Gastrocnemius medialis (tissue), 4 donors: ENCODE data around the gene LCN6. TPM values are rescaled to one million over a fixed set of nuclear protein-coding genes. Genes with fewer than 3 reads are reported as not detected.

ENCODE experiments used
- ATAC-seq, 2 donors: fragments of 150-250 bp; one replicate each; pipeline ENCODE4 v1.9.1; 2016
- DNase-seq, 2 donors: peaks; one replicate each; pipeline ENCODE4 v3.0.0-alpha.2; 2019
- H3K27ac ChIP-seq, 4 donors: fragments of 200-600 bp; sonication (generic); 1 replicate in 1 of 4; 2 replicates in 3 of 4; pipeline ENCODE4 v1.5.1; 2016 to 2018; ENCODE audit warnings: mild to moderate bottlenecking in 2 of 4, moderate library complexity in 1 of 4
- H3K27me3 ChIP-seq, 3 donors: fragments of 200-600 bp; sonication (generic) in 2 of 3; 1 replicate in 1 of 3; 2 replicates in 2 of 3; pipeline versions ENCODE4 v1.5.1 to v1.6.0; 2016 to 2019; ENCODE audit warnings: mild to moderate bottlenecking in 1 of 3, moderate library complexity in 1 of 3
- H3K36me3 ChIP-seq, 2 donors: fragments of 200-600 bp; sonication (generic) in 1 of 2; one replicate each; pipeline ENCODE4 v1.5.1; 2017 to 2018
- H3K4me1 ChIP-seq, 2 donors: fragments of 200-600 bp; sonication (generic) in 1 of 2; one replicate each; pipeline ENCODE4 v1.5.1; 2016 to 2017; ENCODE audit warnings: mild to moderate bottlenecking in 2 of 2
- H3K4me3 ChIP-seq, 4 donors: fragments of 200-600 bp; sonication (generic) in 3 of 4; 1 replicate in 1 of 4; 2 replicates in 3 of 4; pipeline ENCODE4 v1.5.1; 2016 to 2019; ENCODE audit warnings: mild to moderate bottlenecking in 2 of 4
- H3K9me3 ChIP-seq, 3 donors: fragments of 200-600 bp; sonication (generic) in 2 of 3; 1 replicate in 1 of 3; 2 replicates in 2 of 3; pipeline ENCODE4 v1.5.1; 2016 to 2019
- POLR2A ChIP-seq, 2 donors: fragments of 450-650 bp; IDR thresholded peaks; one replicate each; pipeline ENCODE4 v1.6.1; 2017; ENCODE audit warnings: antibody characterized with exemption in 2 of 2, mild to moderate bottlenecking in 2 of 2, moderate library complexity in 2 of 2
- in situ Hi-C, 4 donors: fragments of 200-750 bp; cut with MboI; loops; one replicate each; pipeline versions ENCODE4 v1.15.0 to v1.8.0; 2017; ENCODE audit warnings: low sequenced_read_pairs in 4 of 4
- intact Hi-C: fragments of 100-400 bp; cut with DNase I; formaldehyde crosslinking; loops from one replicate; pipeline ENCODE4 v1.15.1; 2023; ENCODE audit warnings: low total_unique reads
- total RNA-seq, 4 donors: library from RNA; depleted of rRNA; stranded (reverse); fragments of >200 nt; gene quantifications; one replicate each; pipeline versions ENCODE4 v1.1.0 to v1.2.3, GENCODE V29; 2016
- TF ChIP-seq, protein P1 (sequence below), 5 experiments: fragments of 450-650 bp in 3 of 5; fragments of 200-600 bp in 2 of 5; sonication (generic) in 2 of 5; IDR thresholded peaks in 4 of 5; conservative IDR thresholded peaks in 1 of 5; 1 replicate in 4 of 5; 2 replicates in 1 of 5; pipeline ENCODE4 v1.5.1; 2016 to 2019; ENCODE audit warnings: antibody characterized with exemption in 5 of 5, mild to moderate bottlenecking in 3 of 5, moderate library complexity in 3 of 5

The LCN6 gene
- total RNA-seq, 4 donors from 2014 or later, result 2.1 to 11.7 (median 3.7) TPM

GRCh38 chr9:136754626-136755301 lies 6.4 kb upstream of the LCN6 start:
- H3K27ac ChIP-seq, result no peak overlapping the region
- H3K36me3 ChIP-seq, result no peaks in the 10 kb centered on the region
- no peaks in the 10 kb centered on the region for H3K9me3 ChIP-seq
- TF ChIP-seq, protein P1, sequence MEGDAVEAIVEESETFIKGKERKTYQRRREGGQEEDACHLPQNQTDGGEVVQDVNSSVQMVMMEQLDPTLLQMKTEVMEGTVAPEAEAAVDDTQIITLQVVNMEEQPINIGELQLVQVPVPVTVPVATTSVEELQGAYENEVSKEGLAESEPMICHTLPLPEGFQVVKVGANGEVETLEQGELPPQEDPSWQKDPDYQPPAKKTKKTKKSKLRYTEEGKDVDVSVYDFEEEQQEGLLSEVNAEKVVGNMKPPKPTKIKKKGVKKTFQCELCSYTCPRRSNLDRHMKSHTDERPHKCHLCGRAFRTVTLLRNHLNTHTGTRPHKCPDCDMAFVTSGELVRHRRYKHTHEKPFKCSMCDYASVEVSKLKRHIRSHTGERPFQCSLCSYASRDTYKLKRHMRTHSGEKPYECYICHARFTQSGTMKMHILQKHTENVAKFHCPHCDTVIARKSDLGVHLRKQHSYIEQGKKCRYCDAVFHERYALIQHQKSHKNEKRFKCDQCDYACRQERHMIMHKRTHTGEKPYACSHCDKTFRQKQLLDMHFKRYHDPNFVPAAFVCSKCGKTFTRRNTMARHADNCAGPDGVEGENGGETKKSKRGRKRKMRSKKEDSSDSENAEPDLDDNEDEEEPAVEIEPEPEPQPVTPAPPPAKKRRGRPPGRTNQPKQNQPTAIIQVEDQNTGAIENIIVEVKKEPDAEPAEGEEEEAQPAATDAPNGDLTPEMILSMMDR (IDR thresholded peaks at IDR 0.05 in 4 of 5, conservative IDR thresholded peaks at IDR 0.05 in 1 of 5), result no peak
- no peak for TF ChIP-seq POLR2A (IDR thresholded peaks at IDR 0.05)
- H3K4me3 ChIP-seq, result no peak overlapping the region
- intact Hi-C loops (no loop called here), in situ Hi-C loops (no loop called here)
- DNase-seq, result no peak
- H3K4me1 ChIP-seq, result peaks cover 13 to 14% of the 10 kb centered on the region in 2 donors
- no peaks in the 10 kb centered on the region for H3K27me3 ChIP-seq
- no peak for ATAC-seq

DNA sequence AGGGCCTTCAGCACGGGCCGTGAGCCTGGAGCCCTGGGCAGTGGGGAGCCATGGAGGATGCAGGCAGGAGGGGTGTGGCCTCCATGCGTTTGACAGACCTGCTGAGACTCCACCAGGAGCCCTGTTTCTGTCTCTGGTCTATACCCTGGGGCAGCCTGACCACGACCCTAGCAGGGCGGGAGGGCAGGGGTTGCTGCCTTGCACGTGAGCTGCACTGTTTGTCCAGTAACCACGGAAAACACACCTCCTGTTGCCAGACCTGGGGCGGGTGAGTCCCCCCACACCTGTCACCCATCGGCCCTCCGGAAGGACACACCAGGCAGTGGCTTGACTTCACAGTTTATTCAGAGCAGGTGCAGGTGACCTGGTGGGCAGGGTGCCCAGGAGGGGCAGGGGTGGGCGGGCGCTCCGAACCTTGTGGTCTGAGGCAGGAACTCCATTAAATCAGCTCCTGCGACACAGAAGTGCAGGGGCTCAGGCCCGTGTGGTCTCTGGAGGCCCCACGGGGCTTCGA lies 5.8 kb upstream of the LCN6 start:
- TF ChIP-seq, protein P1 (IDR thresholded peaks at IDR 0.05 in 4 of 5, conservative IDR thresholded peaks at IDR 0.05 in 1 of 5), result no peak
- no peak for TF ChIP-seq POLR2A (IDR thresholded peaks at IDR 0.05)
- in situ Hi-C loops, result no loop called here
- DNase-seq (no peak), ATAC-seq (no peak)
- intact Hi-C loops, result no loop called here
- H3K27me3 ChIP-seq, result no peaks in the 10 kb centered on the region
- no peak overlapping the region for H3K4me3 ChIP-seq
- H3K4me1 ChIP-seq, result peaks cover 13 to 14% of the 10 kb centered on the region in 2 donors
- no peak overlapping the region for H3K27ac ChIP-seq
- H3K36me3 ChIP-seq, result no peaks in the 10 kb centered on the region
- no peaks in the 10 kb centered on the region for H3K9me3 ChIP-seq

GRCh38 chr9:136753371-136754058 lies 5.2 kb upstream of the LCN6 start:
- H3K27ac ChIP-seq, result no peak overlapping the region
- H3K9me3 ChIP-seq, result no peaks in the 10 kb centered on the region
- H3K4me1 ChIP-seq, result peaks cover 13 to 14% of the 10 kb centered on the region in 2 donors
- no peaks in the 10 kb centered on the region for H3K27me3 ChIP-seq
- intact Hi-C loops (no loop called here), in situ Hi-C loops (no loop called here)
- TF ChIP-seq, protein P1 (IDR thresholded peaks at IDR 0.05 in 4 of 5, conservative IDR thresholded peaks at IDR 0.05 in 1 of 5), result no peak
- TF ChIP-seq POLR2A (IDR thresholded peaks at IDR 0.05), result no peak
- H3K36me3 ChIP-seq, result no peaks in the 10 kb centered on the region
- ATAC-seq, result no peak
- no peak overlapping the region for H3K4me3 ChIP-seq
- DNase-seq, result no peak

DNA sequence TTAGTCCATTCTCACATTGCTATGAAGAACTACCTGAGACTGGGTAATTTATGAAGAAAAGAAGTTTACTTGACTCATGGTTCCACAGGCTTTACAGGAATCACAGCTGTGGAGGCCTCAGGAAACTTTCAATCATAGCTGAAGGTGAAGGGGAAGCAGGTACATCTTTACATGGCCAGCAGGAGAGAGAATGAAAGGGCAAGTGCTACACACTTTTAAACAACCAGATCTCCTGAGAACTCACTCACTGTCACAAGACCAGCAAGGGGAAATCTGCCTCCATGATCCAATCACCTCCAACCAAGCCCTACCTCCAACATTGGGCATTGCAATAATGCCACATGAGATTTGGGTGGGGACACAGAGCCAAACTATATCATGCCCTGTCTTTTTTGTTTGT lies 3.5 kb upstream of the LCN6 start:
- Histone ChIP-seq H3K27me3 (no peaks in the 10 kb centered on the region), H3K9me3 (no peaks in the 10 kb centered on the region), H3K4me3 (no peak overlapping the region), H3K27ac (no peak overlapping the region), H3K4me1 (peaks cover 0 to 3% of the 10 kb centered on the region in 2 donors), H3K36me3 (no peaks in the 10 kb centered on the region)
- ATAC-seq (no peak), DNase-seq (no peak)
- intact Hi-C loops, result no loop called here
- no peak for TF ChIP-seq POLR2A (IDR thresholded peaks at IDR 0.05)
- TF ChIP-seq, protein P1 (IDR thresholded peaks at IDR 0.05 in 4 of 5, conservative IDR thresholded peaks at IDR 0.05 in 1 of 5), result no peak
- in situ Hi-C loops, result no loop called here
